ENCODE measurements around the gene PPIP5K2. TPM values are rescaled to one million over a fixed set of nuclear protein-coding genes. Genes with fewer than 3 reads are reported as not detected.

The PPIP5K2 gene
- total RNA-seq, 1 donor from 2014 or later: 50.9 TPM

- DNase-seq: no peak
These were observed 127.0 kb downstream of the PPIP5K2 start for GRCh38 chr5:103247118-103247517.

GRCh38 chr5:103249068-103249467, 129.0 kb downstream of the PPIP5K2 start:
- no peak for DNase-seq

- no peak for DNase-seq
These were observed 134.8 kb downstream of the PPIP5K2 start for GRCh38 chr5:103254921-103255320.

- no peak for DNase-seq
These were observed 135.6 kb downstream of the PPIP5K2 start for GRCh38 chr5:103255691-103256090.

- no peak for DNase-seq
These were observed 136.1 kb downstream of the PPIP5K2 start for GRCh38 chr5:103256178-103256577.

GRCh38 chr5:103258368-103258956, 138.4 kb downstream of the PPIP5K2 start, which contains the start of gene MACIR:
Gene MACIR, plus strand, starts transcription at chr5:103258763. Its CDS starts 17,157 bp downstream, at chr5:103275920.
- DNase-seq: peak; percentile 96

GRCh38 chr5:103258957-103259704, 139.0 kb downstream of the PPIP5K2 start:
- no peak for DNase-seq

- DNase-seq: no peak
These were observed 139.7 kb downstream of the PPIP5K2 start for GRCh38 chr5:103259705-103260355.

GRCh38 chr5:103260951-103261350, 140.8 kb downstream of the PPIP5K2 start:
- no peak for DNase-seq

Other genes with a start within 250 kb of the PPIP5K2 start
- 9.2 TPM for gene GIN1, start 163 bp upstream of the PPIP5K2 start, total RNA-seq
- gene MACIR, start 138.5 kb downstream of the PPIP5K2 start, total RNA-seq: 6.4 TPM

All from skin of body (tissue), 2 donors.